Stimulated activated naive CD4-positive, alpha-beta T cell treated with Interleukin-2 at 50 U/mL for 16 hours (primary cell): ENCODE data around the gene NDE1.
"Not testable (repeated sequence)": the region's sequence is repeated elsewhere in the genome, so short reads cannot be mapped to it uniquely, and the experiment has no call there.

Source experiments
- DNase-seq: peaks from one replicate; lab custom pipeline; 2025; lab: John Stamatoyannopoulos, UW

Gene NDE1

DNA sequence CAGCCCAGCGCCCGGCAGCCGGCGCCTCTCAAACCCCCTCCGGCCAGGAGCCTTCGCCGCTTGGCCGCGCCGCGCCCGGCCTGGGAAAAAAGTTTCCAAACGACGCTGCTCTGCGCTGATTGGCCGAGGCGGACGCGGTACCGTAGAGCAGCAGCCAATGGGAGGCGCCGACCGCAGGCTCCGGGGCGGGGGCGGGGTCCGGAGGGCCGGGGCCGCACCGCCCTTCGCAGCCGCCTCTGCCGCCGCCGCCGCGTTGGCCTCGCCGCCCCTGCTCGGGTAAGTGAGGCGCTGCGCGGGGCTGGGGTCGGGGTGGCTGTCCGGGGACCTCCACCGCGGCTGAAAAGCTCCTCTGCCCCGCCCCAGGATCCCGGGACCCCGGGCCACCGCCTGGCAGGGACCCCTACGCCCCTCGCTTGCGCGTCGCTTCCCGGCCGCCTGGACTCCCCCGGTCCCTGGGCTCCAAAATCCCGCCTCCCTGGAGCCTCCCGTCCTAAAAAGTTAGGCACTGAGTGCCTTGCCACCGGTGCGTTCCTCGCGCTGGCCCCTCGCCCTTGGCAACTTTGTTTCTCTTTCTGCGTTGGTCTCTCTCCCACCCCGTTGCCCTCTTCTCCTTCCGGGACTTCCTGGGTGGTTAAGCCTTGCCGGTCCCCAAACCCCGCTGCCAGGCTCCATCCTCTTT lies at the start of gene NDE1:
NDE1 (plus strand) TSS at position 227 of the 679 bp plus-strand sequence. CDS start 14,534 bp downstream, outside the sequence.
- DNase-seq = peak; percentile 84

- DNase-seq = no peak
Measured at GRCh38 chr16:15601212-15601879, 48.7 kb upstream of the NDE1 start.

DNA sequence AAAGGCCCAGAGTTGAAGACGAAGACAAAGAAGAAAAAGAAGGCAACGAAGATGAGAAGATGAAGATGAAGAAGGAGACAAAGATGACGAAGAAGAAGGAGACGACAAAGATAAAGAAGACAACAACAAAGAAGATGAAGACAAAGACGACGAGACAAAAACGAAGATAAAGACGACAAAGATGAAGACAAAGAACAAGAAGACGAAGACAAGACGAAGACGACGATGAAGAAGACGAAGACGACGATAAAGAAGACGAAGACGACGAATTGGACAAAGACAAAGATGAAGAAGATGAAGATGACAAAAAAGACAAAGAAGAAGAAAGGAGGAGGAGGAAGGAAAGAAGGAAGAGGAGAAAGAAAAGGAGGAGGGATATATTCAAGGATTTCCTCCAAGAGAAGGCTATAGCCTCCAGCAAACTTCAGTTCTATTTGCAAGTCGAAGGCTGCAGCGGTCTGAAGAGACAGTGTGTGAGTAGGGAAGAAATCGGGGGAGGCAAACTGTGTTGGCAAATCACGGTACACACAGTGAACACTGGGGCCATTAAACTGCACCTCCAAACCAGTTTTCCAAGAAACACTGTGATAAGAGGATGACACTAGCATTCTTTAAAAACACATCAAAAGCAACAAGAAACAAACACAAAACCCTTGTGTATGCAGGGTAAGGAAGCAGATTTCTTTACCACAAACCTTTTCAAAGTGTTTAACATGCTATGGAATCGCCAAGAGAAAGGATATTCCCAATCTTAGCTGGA lies 47.6 kb upstream of the NDE1 start:
- DNase-seq = no peak

GRCh38 chr16:15604460-15605440 lies 45.3 kb upstream of the NDE1 start:
- DNase-seq = no peak

- no peak for DNase-seq
Measured at GRCh38 chr16:15605839-15606517, 44.1 kb upstream of the NDE1 start.

- no peak for DNase-seq
Measured at GRCh38 chr16:15606518-15607220, 43.4 kb upstream of the NDE1 start.

GRCh38 chr16:15607221-15607699 lies 42.8 kb upstream of the NDE1 start:
- not testable (repeated sequence) for DNase-seq

DNA sequence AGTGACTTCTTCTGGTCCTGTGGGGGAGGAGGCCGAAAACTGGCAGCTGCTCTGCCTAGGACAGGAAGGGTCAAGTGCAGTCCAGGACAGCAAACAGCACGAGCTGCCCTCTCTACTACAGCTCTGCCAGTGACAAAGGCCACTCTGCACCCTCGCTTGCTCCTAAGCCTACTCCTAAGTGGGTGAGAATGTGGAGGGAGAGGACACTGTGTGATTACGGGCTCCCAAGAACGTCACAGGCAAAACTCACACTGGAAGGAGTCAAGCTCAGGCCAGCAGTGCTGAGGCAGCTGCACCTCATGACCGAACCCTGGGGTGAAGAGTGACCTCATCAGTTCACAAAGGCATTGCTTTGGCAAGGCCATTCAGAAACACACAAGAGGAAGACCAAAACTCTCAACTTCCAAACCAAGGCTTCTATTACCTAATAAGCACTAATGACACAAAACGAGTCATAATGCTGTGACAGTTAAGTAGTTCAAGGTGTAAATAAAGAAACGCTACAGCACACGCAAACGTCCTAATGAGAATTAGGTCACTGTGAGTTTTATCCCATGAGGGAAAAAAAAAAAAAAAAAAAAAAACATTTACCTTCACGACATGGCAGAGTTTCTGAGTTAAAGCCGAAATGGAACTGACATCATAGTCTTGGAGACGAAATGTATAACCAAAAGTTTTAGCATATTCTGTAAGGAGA lies 42.2 kb upstream of the NDE1 start:
- DNase-seq = no peak

- no peak for DNase-seq
Measured at GRCh38 chr16:15608398-15609285, 41.4 kb upstream of the NDE1 start.

- DNase-seq = no peak
Measured at GRCh38 chr16:15609286-15609649, 40.8 kb upstream of the NDE1 start.

- DNase-seq = no peak
Measured at GRCh38 chr16:15610369-15610871, 39.6 kb upstream of the NDE1 start.

DNA sequence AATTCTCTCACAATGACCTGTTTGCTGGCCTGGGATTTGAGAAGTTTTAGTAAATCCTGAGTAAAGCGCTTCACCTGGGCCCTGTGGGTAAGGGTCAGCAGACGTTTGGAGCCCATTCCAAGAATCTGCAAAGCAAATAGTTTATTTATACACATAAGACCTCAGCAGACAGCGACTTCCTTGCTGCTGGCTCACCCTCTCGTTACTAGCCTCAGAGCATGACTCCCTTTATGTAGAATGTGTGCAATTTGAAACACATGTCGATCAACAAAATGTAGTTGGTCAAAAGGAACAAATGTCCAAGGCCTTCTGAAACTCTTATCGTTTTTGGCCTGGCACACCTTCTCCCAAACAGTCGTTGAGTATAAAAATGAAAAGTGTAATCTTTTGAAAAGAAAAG lies 38.4 kb upstream of the NDE1 start:
- no peak for DNase-seq

GRCh38 chr16:15613676-15614075 lies 36.4 kb upstream of the NDE1 start:
- DNase-seq = no peak

- DNase-seq = no peak
Measured at GRCh38 chr16:15616012-15616411, 34.0 kb upstream of the NDE1 start.

DNA sequence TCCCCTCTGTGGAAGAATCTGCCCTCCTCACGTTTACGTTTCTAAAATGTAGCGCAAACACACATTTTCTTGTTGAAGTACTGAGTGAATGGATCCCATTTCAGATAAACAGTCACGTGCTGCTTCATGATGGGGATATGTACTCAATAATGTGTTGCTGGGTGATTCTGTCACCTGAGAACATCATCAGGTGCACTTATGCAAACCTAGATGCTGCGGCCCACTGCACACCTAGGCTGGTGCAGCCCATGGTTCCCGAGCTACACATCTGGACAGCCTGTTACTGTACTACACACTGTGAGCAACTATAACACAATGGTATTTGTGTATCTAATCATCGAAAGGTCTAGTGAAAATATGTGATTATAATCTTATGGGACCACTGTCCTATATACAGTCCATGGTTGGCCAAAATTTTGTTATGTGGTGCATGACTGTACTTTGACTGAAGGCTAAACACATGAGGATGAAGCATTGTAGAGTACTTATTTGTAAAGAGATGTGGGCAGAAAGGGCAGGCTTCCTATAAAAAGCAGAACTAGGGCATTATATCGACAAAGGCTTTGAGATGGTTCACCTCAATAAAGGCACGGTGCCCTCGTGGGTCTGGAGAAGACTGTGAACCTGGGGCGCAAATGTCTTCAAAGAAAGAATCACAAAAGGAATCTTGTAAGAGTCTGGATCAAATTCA lies 33.4 kb upstream of the NDE1 start:
- no peak for DNase-seq

DNA sequence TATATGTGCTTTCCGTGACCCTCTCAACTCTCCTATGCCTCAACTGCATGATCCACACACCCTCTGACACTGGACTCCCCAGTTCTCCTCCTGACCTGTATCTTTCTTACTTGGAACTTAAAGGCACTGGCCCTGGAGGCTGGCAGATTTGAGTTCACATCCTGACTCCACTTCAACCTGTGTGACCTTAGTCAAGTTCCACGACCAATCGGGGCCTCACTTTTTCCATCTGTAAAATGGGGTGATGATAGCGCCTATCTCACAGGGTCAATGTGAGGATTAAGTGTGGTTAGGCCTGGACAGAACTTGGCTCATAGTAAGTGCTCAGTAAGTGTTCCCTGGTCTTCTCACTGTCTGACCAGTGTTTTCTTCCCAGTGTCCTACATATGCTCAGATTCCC lies 32.1 kb upstream of the NDE1 start:
- DNase-seq = no peak

GRCh38 chr16:15618392-15618791 lies 31.7 kb upstream of the NDE1 start:
- no peak for DNase-seq

DNA sequence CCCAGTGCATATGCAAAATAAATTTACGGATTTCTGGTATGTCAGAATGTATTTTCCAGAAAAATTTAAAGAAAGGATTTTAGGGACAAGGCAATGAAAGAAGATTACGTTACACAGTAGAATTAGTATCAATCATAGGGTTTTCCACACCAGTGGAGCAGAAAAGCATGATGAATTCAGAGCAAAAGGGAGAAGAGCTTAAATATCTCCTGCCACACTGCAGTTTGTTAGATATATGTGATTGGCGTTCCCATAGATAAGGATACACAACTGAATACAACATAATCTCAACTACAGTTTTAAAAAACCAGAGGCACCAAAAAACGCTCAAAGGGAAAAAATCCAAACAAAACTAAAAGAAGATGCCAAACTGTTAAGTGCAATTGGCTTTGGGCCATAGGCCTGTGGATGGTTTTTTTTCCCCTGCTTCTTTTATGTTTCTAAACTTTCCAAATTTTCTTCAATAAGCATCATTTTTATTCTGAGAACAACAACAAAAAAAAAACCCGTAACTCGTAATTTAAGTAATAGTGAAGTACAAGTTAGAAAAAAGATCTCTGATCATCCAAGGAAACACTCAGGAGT lies 29.3 kb upstream of the NDE1 start:
- DNase-seq = no peak
